Glomerular visceral epithelial cell (primary cell): ENCODE results near the gene FSTL4.
"Not testable (repeated sequence)": the region's sequence is repeated elsewhere in the genome, so short reads cannot be mapped to it uniquely, and the experiment has no call there.

ENCODE experiments used
- DNase-seq: peaks from one replicate; pipeline ENCODE4 v3.0.0-alpha.2; 2016; ENCODE audit errors: extremely low spot score

The FSTL4 gene

DNA sequence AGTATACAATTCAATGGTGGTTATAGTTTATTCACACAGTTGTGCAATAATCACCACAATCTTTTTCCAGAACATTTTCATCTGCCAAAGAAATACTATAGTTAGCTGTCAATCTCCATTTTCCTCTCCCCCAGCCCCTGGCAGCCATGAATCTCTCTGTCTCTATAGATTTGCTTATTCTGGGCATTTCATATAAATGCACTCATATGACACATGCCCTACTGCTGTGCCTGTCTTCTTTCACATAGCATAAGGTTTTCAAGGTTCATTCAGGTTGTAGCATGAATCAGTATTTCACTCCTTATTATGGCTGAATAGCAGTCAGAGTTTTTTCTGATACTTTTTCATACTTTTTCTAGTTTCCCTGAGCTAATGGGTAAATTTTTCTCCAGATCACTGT is 432.9 kb downstream of the FSTL4 start:
- no peak for DNase-seq

DNA sequence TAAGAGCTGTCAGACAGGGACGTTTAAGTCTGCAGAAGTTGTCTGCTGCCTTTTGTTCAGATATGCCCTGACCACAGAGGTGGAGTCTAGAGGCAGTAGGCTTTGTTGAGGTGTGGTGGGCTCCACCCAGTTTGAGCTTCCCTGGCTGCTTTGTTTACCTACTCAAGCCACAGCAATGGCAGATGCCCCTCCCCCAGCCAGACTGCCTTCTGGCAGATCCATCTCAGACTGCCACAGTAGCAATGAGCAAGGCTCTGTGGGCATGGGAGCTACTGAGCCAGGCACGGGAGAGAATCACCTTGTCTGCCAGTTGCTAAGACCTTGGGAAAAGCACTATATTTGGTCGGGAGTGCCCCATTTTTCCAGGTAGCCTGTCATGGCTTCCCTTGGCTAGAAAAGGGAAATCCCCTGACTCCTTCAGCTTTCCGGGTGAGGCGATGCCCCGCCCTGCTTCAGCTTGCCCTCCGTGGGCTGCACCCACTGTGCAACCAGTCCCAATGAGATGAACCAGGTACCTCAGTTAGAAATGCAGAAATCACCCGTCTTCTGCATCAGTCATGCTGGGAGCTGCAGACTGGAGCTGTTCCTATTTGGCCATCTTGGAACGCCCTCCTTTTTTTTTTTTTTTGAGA is 441.5 kb downstream of the FSTL4 start:
- DNase-seq: not testable (repeated sequence)

DNA sequence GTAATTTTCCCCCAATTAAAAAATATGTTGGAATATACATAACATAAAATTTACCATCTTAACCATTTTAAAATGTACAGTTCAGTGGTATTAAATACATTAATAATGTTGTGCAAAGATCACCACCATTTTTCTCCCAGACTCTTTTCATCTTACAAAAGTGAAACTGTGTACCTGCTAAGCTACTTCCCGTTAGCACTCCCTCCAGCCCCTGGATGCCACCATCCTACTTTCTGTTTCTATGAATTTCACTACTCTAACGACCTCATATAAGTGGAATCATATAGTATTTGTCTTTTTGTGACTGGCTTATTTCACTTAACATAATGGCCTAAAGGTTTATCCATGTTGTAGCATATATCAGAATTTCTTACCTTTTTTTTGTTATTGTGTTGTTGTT is 447.6 kb downstream of the FSTL4 start:
- DNase-seq: no peak

DNA sequence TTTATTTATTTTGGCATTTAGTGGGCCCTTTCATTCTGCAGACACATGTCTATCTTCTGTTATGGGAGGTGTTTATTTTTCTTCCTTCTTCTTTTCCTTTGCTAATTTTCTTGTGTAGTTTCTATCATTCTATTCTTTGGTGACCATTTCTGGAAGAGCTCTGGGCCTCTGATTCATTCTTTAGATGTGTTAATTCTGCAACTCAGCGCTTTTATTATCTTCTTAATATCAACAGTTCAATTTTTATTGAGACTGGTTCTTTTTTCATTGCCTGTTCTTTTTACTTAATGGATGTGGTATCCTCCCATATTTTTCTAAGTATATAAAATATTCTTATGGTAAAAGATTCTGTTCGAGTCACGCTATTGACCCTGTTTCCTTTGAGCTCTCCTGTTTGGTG is 448.5 kb downstream of the FSTL4 start:
- DNase-seq: no peak

DNA sequence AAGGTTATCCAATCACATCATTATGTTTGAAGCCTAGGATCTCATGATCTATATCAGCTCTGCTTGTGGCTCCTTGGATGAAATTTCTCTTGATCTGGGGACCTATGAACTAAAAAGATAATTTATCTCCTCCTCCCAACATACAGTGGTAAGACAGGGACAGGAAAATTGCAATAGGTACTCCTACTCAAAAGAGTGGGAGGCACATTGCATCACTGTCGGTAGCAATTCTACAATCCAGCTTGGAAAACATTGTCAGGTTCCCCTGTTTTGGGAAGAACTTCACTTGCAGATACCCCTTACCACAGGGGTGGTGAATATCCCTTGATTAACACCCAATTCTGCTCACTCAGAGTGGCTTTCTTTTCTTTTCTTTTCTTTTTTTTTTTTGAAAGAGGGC is 452.8 kb downstream of the FSTL4 start:
- no peak for DNase-seq

DNA sequence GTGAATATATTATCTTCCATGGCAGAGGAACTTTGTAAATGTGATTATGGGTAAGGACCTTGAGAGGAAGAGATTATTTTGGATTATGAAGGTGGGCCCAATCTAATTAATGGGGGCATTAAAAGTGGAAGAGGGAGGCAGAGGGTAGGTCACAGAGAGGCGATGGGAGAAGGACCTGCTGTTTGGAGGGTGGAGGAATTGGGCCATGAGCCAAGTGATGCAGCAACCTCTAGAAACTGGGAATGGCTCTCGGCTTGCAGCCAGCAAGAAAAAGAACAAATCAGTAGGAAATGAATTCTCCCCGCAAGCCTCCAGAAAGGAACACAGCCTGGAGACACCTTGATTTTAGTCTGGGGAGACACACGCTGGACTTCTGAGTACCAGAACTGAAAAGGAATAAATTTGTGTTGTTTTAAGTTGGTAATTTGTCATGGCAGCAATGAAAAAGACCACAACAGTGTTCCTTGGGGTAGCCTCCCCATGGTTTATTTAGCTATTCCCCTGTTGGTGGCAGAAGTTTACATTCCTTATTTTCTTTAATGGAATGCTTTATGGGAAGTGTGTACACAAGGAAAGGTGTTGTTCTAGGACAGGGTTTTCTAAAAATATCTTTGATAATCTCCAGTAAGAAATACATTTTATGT is 456.9 kb downstream of the FSTL4 start:
- no peak for DNase-seq

DNA sequence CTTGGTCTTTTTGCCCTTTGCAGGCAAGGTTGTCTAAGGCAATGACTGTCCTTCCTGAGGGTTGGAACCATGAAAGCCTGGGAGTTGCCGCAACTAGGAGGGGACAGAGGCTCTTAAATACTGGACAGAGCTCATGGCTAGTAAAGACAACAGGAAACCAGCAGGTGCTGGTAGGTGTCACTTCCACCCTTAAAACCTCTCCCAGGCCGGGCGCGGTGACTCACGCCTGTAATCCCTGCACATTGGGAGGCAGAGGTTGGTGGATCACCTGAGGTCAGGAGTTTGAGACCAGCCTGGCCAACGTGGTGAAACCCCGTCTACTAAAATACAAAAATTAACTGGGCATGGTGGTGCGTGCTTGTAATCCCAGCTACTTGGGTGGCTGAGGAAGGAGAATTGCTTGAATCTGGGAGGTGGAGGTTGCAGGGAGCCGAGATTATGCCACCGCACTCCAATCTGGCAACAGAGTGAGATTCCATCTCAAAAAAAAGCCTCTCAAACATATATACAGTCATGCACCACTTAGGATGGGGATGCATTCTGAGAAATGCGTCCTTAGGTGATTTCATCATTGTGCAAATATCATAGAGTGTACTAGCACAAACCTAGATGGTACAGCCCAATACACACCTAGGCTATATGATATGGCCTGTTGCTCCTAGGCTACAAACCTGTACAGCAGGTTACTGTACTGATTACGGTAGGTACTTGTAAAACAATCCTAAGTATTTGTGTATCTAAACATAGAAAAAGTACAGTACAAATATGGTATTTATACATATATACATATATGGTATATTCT is 457.9 kb downstream of the FSTL4 start:
- DNase-seq: no peak

DNA sequence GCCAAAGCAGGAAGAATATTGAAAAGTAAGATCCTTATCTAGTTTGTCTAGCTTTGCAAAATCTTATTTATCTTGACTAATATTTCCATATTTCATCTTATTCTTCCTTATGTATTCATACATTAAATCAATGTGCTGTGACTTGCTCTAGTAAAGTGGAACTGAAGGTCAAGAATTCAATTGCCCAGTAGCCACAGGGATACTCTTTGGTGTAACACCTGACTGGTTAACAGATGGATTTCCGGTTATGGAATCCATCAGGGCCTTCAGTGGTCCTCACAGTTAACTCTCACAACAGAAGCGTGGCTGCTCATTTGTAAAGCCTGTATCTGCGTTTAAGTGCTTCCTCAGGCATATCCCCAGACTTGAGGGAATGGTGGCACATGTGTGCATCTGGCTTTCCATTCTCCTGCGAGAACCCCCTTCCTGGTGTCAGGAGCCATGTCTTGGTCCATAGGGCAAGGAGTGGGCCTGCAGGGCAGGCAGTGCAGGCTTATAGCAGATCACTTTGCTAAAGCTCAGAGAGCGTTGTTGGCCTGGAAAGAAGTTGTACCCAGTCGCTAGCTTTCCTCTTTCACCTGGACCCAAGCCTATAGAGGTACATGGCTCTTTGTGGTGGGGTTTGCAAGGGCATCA is 461.3 kb downstream of the FSTL4 start:
- no peak for DNase-seq

DNA sequence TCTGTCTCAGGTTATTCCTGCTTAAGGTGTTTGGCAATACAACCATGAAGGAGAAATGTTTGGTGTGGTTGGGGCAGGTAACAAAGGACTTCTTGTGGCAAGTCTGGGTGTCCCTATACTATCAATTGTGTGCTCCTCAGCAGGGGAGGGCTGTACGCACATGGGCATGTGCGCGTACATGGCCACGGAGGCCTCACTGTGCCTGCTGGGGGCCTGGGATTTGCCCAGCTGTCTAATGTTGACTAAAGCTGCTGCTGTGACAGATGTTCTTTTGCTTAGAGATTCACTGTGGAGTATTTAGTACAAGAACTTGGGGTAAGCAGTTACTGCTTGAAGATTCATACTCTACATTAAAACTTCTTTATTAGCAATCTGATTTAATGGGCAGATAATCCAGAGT is 463.0 kb downstream of the FSTL4 start:
- no peak for DNase-seq

DNA sequence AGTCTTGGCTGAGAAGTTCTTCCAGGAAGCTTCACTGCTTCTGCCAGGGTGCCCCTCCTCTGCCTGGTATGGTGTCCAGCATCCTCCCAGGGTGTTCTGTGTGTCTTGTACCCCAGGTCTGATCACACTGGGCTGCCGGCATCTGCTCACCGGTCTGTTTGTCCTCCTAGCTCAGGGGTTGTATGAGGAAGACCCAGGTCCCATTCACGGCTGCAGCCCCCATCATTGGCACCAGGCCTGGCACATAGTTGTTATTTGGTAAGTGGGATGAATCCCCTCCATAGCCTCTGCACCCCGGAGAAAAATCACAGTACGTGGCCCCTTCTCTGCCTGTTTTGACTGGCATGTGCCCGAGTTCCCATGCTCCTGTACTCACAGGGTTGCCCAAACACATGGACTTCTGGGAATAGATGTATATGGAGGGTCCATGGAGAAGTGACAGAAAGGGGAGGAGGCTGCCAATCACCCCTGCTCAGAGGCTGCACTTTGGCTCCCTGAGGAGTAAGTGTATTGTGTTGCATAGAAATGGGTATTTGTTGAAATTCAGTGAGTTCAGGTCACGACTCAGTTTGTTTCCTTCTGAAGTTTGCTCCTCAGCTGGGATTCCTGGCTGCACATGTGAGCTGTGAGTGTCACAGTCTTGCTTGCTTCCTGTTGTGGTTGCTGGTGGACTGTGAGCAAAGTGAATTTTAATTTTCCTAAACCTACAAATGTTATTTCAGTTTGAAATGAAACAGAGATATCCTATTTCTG is 464.4 kb downstream of the FSTL4 start:
- no peak for DNase-seq

DNA sequence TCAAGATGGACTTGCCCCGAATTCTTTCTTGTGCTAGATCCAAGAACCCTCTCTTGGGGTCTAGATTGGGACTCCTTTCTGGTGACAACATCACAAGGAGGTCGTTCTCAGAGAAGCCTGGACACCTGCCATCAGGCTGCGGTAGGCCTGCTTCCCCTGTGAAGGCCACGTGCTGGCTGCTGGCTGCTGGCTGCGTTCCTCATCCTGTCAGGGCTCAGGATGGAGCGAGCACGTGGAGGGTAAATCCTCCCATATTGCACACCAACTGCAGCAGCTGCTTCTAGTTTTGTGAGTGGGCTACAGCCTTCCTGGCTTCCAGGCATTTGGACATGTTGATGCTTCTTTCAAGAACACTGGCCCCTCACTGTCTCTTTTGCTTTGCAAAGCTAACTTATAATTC is 464.9 kb downstream of the FSTL4 start:
- DNase-seq: no peak
